Measurements from ENCODE around the gene MAGEB16. TPM values are rescaled to one million over a fixed set of nuclear protein-coding genes. Genes with fewer than 3 reads are reported as not detected.

Gene MAGEB16
- total RNA-seq, 1 donor from 2014 or later = not detected

- H3K4me1 Mint-ChIP-seq (ENCODE audit: low read depth) = no peaks in the 10 kb centered on the region
- no peak for TF ChIP-seq CTCF (IDR thresholded peaks at IDR 0.05)
- H3K36me3 Mint-ChIP-seq (ENCODE audit: low read depth) = no peaks in the 10 kb centered on the region
- no peak overlapping the region for H3K27ac Mint-ChIP-seq (ENCODE audit: unreplicated experiment)
- DNase-seq (ENCODE audit: low spot score) = no peak
- H3K4me3 Mint-ChIP-seq (ENCODE audit: unreplicated experiment) = no peak overlapping the region
- no peaks in the 10 kb centered on the region for H3K27me3 Mint-ChIP-seq (ENCODE audit: low read depth)
- peaks cover 40% of the 10 kb centered on the region for H3K9me3 Mint-ChIP-seq (ENCODE audit: low read depth)
Observed at GRCh38 chrX:35800474-35800873, 2.3 kb downstream of the MAGEB16 start.

GRCh38 chrX:35809781-35810180, 11.6 kb downstream of the MAGEB16 start:
- DNase-seq (ENCODE audit: low spot score) = no peak
- no peak overlapping the region for H3K4me3 Mint-ChIP-seq (ENCODE audit: unreplicated experiment)
- no peak for TF ChIP-seq CTCF (IDR thresholded peaks at IDR 0.05)
- H3K9me3 Mint-ChIP-seq (ENCODE audit: low read depth) = peaks cover 6% of the 10 kb centered on the region
- no peak overlapping the region for H3K27ac Mint-ChIP-seq (ENCODE audit: unreplicated experiment)
- H3K36me3 Mint-ChIP-seq (ENCODE audit: low read depth) = no peaks in the 10 kb centered on the region
- H3K27me3 Mint-ChIP-seq (ENCODE audit: low read depth) = no peaks in the 10 kb centered on the region
- H3K4me1 Mint-ChIP-seq (ENCODE audit: low read depth) = no peaks in the 10 kb centered on the region

GRCh38 chrX:35819241-35819640, 21.1 kb downstream of the MAGEB16 start:
- no peak for DNase-seq (ENCODE audit: low spot score)
- H3K27ac Mint-ChIP-seq (ENCODE audit: unreplicated experiment) = no peak overlapping the region
- peaks cover 12% of the 10 kb centered on the region for H3K9me3 Mint-ChIP-seq (ENCODE audit: low read depth)
- no peaks in the 10 kb centered on the region for H3K27me3 Mint-ChIP-seq (ENCODE audit: low read depth)
- H3K4me3 Mint-ChIP-seq (ENCODE audit: unreplicated experiment) = no peak overlapping the region
- no peaks in the 10 kb centered on the region for H3K36me3 Mint-ChIP-seq (ENCODE audit: low read depth)
- no peak for TF ChIP-seq CTCF (IDR thresholded peaks at IDR 0.05)
- H3K4me1 Mint-ChIP-seq (ENCODE audit: low read depth) = no peaks in the 10 kb centered on the region

- Mint-ChIP-seq H3K4me1 (ENCODE audit: low read depth) (no peaks in the 10 kb centered on the region), H3K27me3 (ENCODE audit: low read depth) (no peaks in the 10 kb centered on the region), H3K4me3 (ENCODE audit: unreplicated experiment) (no peak overlapping the region), H3K36me3 (ENCODE audit: low read depth) (no peaks in the 10 kb centered on the region), H3K9me3 (ENCODE audit: low read depth) (peaks cover 15% of the 10 kb centered on the region), H3K27ac (ENCODE audit: unreplicated experiment) (no peak overlapping the region)
- no peak for TF ChIP-seq CTCF (IDR thresholded peaks at IDR 0.05)
- no peak for DNase-seq (ENCODE audit: low spot score)
Observed at GRCh38 chrX:35826503-35826902, 28.4 kb downstream of the MAGEB16 start.

- DNase-seq (ENCODE audit: low spot score) = no peak
- H3K36me3 Mint-ChIP-seq (ENCODE audit: low read depth) = no peaks in the 10 kb centered on the region
- peaks cover 14% of the 10 kb centered on the region for H3K9me3 Mint-ChIP-seq (ENCODE audit: low read depth)
- no peaks in the 10 kb centered on the region for H3K4me1 Mint-ChIP-seq (ENCODE audit: low read depth)
- H3K4me3 Mint-ChIP-seq (ENCODE audit: unreplicated experiment) = no peak overlapping the region
- no peaks in the 10 kb centered on the region for H3K27me3 Mint-ChIP-seq (ENCODE audit: low read depth)
- H3K27ac Mint-ChIP-seq (ENCODE audit: unreplicated experiment) = no peak overlapping the region
- no peak for TF ChIP-seq CTCF (IDR thresholded peaks at IDR 0.05)
Observed at GRCh38 chrX:35829501-35829900, 31.4 kb downstream of the MAGEB16 start.
